CD4-positive, alpha-beta T cell (primary cell): Measurements from ENCODE around the gene SMAP2. TPM values are rescaled to one million over a fixed set of nuclear protein-coding genes. Genes with fewer than 3 reads are reported as not detected.
A peak's percentile ranks its signal among the peaks of the same experiment; 100 is the strongest.

Experiments
- ATAC-seq: fragments of 200-7000 bp; cut with Tn5 transposase; one replicate; pipeline ENCODE4 v1.10.0; 2022; ENCODE audit warnings: mild to moderate bottlenecking; ENCODE audit not compliant: poor library complexity
- CTCF ChIA-PET: fragments of 350-600 bp; sonication (Branson Sonifier 250); formaldehyde crosslinking; loops from one replicate; lab custom pipeline; 2021; ENCODE audit warnings: antibody characterized with exemption, inconsistent platforms; lab: Charles Lee
- POLR2A ChIA-PET: fragments of 350-600 bp; sonication (Branson Sonifier 250); formaldehyde crosslinking; loops from one replicate; lab custom pipeline; 2021; ENCODE audit warnings: antibody characterized with exemption, inconsistent platforms; lab: Charles Lee
- DNase-seq, 14 experiments: peaks; one replicate each; pipeline ENCODE4 v3.0.0-alpha.2; 2013 to 2020; ENCODE audit warnings: mixed read lengths in 2 of 14
- H3K27ac ChIP-seq, 2 donors: one replicate each; pipeline versions ENCODE4 v1.5.1 to v1.7.0; 2013; ENCODE audit warnings: low read length in 2 of 2, low read depth in 1 of 2, mild to moderate bottlenecking in 1 of 2
- H3K27me3 ChIP-seq, 2 experiments: 1 replicate in 1 of 2; 2 replicates in 1 of 2; pipeline versions ENCODE4 v1.6.1 to v1.7.0; 2013; ENCODE audit warnings: low read length in 2 of 2, control low read depth in 1 of 2, mild to moderate bottlenecking in 1 of 2, moderate library complexity in 1 of 2; ENCODE audit not compliant: insufficient read depth in 2 of 2, control insufficient read depth in 1 of 2
- H3K36me3 ChIP-seq: one replicate; pipeline ENCODE4 v1.6.1; 2013; ENCODE audit warnings: low read length, control low read depth; ENCODE audit not compliant: insufficient read depth
- H3K4me1 ChIP-seq: one replicate; pipeline ENCODE4 v1.6.1; 2013; ENCODE audit warnings: low read length, control low read depth; ENCODE audit not compliant: insufficient read depth
- H3K4me3 ChIP-seq: one replicate; pipeline ENCODE4 v1.5.1; 2013; ENCODE audit warnings: mild to moderate bottlenecking, low read length, moderate library complexity
- H3K9me3 ChIP-seq, 2 experiments: 1 replicate in 1 of 2; 2 replicates in 1 of 2; pipeline versions ENCODE4 v1.6.1 to v1.7.0; 2013; ENCODE audit warnings: low read length in 2 of 2, mild to moderate bottlenecking in 2 of 2, control low read depth in 1 of 2, moderate library complexity in 1 of 2; ENCODE audit not compliant: control insufficient read depth in 1 of 2, insufficient read depth in 1 of 2
- H3K27ac Mint-ChIP-seq: one replicate; pipeline ENCODE4 v1.8.0; 2020; ENCODE audit warnings: mixed read lengths
- H3K27me3 Mint-ChIP-seq: one replicate; pipeline ENCODE4 v1.8.0; 2021; ENCODE audit warnings: mixed read lengths
- H3K36me3 Mint-ChIP-seq: one replicate; pipeline ENCODE4 v1.8.0; 2021; ENCODE audit warnings: low read depth, mixed read lengths
- H3K4me1 Mint-ChIP-seq: one replicate; pipeline ENCODE4 v1.8.0; 2021; ENCODE audit warnings: low read depth, mixed read lengths
- H3K4me3 Mint-ChIP-seq: one replicate; pipeline ENCODE4 v1.8.0; 2020; ENCODE audit warnings: mild to moderate bottlenecking, mixed read lengths
- H3K9me3 Mint-ChIP-seq: one replicate; pipeline ENCODE4 v1.8.0; 2020; ENCODE audit warnings: mixed read lengths
- intact Hi-C, 2 experiments: fragments of 100-400 bp; cut with DNase I in 1 of 2; cut with micrococcal nuclease in 1 of 2; formaldehyde crosslinking; loops; one replicate each; pipeline versions ENCODE4 v1.15.1 to v1.9.0; 2023 to 2025; cut with DNase I, micrococcal nuclease
- total RNA-seq, 174 experiments: library from RNA in 2 of 174; stranded (reverse) in 2 of 174; gene quantifications; one replicate each; pipeline ENCODE4 v1.2.3 and lab custom pipeline; 2021 to 2026
- TF ChIP-seq, protein P1 (sequence below): fragments of 200-600 bp; IDR thresholded peaks from one replicate; pipeline ENCODE4 v1.8.0; 2022; ENCODE audit warnings: antibody characterized with exemption, mild to moderate bottlenecking

Gene SMAP2
- total RNA-seq, 2 experiments from 2014 or later: 214 to 216 TPM

GRCh38 chr1:40450495-40451237 lies 77.1 kb downstream of the SMAP2 start:
- DNase-seq: peak; percentile 16 to 87 (median 68)

DNA sequence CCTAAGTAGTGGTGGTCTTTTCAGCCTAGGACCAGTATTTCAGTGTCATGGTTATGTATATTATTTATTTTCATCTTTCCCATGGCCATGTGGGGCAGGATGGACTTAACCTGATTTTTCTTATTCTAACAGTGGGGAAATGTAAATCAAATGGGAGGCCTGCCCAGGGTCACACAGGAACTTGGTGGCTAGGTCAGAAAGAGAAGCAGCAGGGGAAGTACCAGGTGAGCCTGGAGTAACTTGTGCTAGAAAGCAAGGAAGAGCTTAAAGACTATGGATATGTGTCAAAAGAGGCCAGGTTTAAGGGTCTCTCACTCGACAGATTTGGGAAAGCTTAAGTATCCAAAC lies 77.7 kb downstream of the SMAP2 start:
- DNase-seq: no peak
- H3K4me1 ChIP-seq: peaks cover 17% of the 10 kb centered on the region
- ChIA-PET POLR2A (interaction anchor here (1.0 to 2.3 kb wide), 4 partner anchors 24 to 57 kb away, joined by 3 to 7 read pairs (median 6); partner anchors contain the start of genes EXO5 and ZFP69), CTCF (interaction anchor here (1.4 to 2.1 kb wide), 2 partner anchors 12 to 81 kb away, joined by 6 to 10 read pairs; partner anchors contain the start of gene ZNF684)
- TF ChIP-seq, protein P1, sequence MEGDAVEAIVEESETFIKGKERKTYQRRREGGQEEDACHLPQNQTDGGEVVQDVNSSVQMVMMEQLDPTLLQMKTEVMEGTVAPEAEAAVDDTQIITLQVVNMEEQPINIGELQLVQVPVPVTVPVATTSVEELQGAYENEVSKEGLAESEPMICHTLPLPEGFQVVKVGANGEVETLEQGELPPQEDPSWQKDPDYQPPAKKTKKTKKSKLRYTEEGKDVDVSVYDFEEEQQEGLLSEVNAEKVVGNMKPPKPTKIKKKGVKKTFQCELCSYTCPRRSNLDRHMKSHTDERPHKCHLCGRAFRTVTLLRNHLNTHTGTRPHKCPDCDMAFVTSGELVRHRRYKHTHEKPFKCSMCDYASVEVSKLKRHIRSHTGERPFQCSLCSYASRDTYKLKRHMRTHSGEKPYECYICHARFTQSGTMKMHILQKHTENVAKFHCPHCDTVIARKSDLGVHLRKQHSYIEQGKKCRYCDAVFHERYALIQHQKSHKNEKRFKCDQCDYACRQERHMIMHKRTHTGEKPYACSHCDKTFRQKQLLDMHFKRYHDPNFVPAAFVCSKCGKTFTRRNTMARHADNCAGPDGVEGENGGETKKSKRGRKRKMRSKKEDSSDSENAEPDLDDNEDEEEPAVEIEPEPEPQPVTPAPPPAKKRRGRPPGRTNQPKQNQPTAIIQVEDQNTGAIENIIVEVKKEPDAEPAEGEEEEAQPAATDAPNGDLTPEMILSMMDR: no peak
- intact Hi-C loops: loop anchor here in 1 of 2 experiments (2.0 to 5.0 kb wide), 2 partner anchors 56 to 80 kb away; partner anchors contain the start of genes EXO5 and ZNF684
- H3K9me3 ChIP-seq: peaks cover 22% of the 10 kb centered on the region in 2 experiments
- H3K36me3 ChIP-seq: no peaks in the 10 kb centered on the region
- H3K27ac ChIP-seq: peak overlapping the region; percentile 34 to 49
- H3K4me1 Mint-ChIP-seq: peaks cover 27% of the 10 kb centered on the region
- no peaks in the 10 kb centered on the region for H3K27me3 Mint-ChIP-seq
- H3K9me3 Mint-ChIP-seq: peaks cover 17% of the 10 kb centered on the region
- peak overlapping the region; percentile 78 for H3K4me3 ChIP-seq
- no peaks in the 10 kb centered on the region for H3K27me3 ChIP-seq
- ATAC-seq: no peak
- H3K4me3 Mint-ChIP-seq: peak overlapping the region; percentile 91
- H3K27ac Mint-ChIP-seq: peak overlapping the region; percentile 84
- peaks cover 64% of the 10 kb centered on the region for H3K36me3 Mint-ChIP-seq

More at GRCh38 chr1:40450495-40451237, 77.1 kb downstream of the SMAP2 start:
- peaks cover 27% of the 10 kb centered on the region for H3K4me1 Mint-ChIP-seq
- peak overlapping the region; percentile 91 for H3K4me3 Mint-ChIP-seq
- H3K36me3 ChIP-seq: no peaks in the 10 kb centered on the region
- ChIA-PET POLR2A (interaction anchor here (0.7 to 2.3 kb wide), 14 partner anchors 16 to 712 kb away, joined by 3 to 8 read pairs (median 5); partner anchors contain the start of genes EXO5, PPIE, RLF and ZFP69), CTCF (interaction anchor here (1.4 to 2.1 kb wide), 3 partner anchors 12 to 81 kb away, joined by 3 to 10 read pairs (median 6); partner anchors contain the start of genes ZFP69 and ZNF684)
- H3K9me3 ChIP-seq: peaks cover 22 to 23% of the 10 kb centered on the region in 2 experiments
- peaks cover 62% of the 10 kb centered on the region for H3K36me3 Mint-ChIP-seq
- peaks cover 17% of the 10 kb centered on the region for H3K4me1 ChIP-seq
- intact Hi-C loops: loop anchor here in 1 of 2 experiments (2.0 to 5.0 kb wide), 2 partner anchors 57 to 80 kb away; partner anchors contain the start of genes EXO5 and ZNF684
- peak overlapping the region; percentile 49 to 70 for H3K27ac ChIP-seq
- H3K4me3 ChIP-seq: peak overlapping the region; percentile 78
- no peaks in the 10 kb centered on the region for H3K27me3 Mint-ChIP-seq
- TF ChIP-seq, protein P1: no peak
- no peaks in the 10 kb centered on the region for H3K27me3 ChIP-seq
- peaks cover 17% of the 10 kb centered on the region for H3K9me3 Mint-ChIP-seq
- H3K27ac Mint-ChIP-seq: peak overlapping the region; percentile 84
- peak; percentile 74 for ATAC-seq

- CTCF ChIA-PET: no interaction called here
- POLR2A ChIA-PET: no interaction called here
Observed at GRCh38 chr1:40454873-40455272, 81.3 kb downstream of the SMAP2 start.

More at GRCh38 chr1:40454873-40455272, 81.3 kb downstream of the SMAP2 start:
- H3K36me3 Mint-ChIP-seq: peaks cover 93% of the 10 kb centered on the region
- TF ChIP-seq, protein P1: no peak
- Histone ChIP-seq H3K27ac (no peak overlapping the region), H3K4me3 (no peak overlapping the region), H3K36me3 (peaks cover 25% of the 10 kb centered on the region), H3K9me3 (peaks cover 33 to 58% of the 10 kb centered on the region in 2 experiments), H3K27me3 (no peaks in the 10 kb centered on the region), H3K4me1 (peaks cover 13% of the 10 kb centered on the region)
- H3K4me3 Mint-ChIP-seq: no peak overlapping the region
- ATAC-seq (no peak), DNase-seq (no peak)
- H3K9me3 Mint-ChIP-seq: peaks cover 36% of the 10 kb centered on the region
- intact Hi-C loops: loop anchor here in 1 of 2 experiments (5.0 kb wide), 1 partner anchor 52 kb away; the partner anchor contains the start of gene EXO5
- no peak overlapping the region for H3K27ac Mint-ChIP-seq
- H3K4me1 Mint-ChIP-seq: peaks cover 18% of the 10 kb centered on the region
- no peaks in the 10 kb centered on the region for H3K27me3 Mint-ChIP-seq
